Activated CD8-positive, alpha-beta memory T cell treated with anti-CD3 and anti-CD28 coated beads, Interleukin-2, amount 50 U/mL, for 4 hours (primary cell): ENCODE measurements around the gene RHOA.

Experiments
- DNase-seq: peaks from one replicate; pipeline ENCODE4 v3.0.0-alpha.2; 2020

RHOA gene

DNA sequence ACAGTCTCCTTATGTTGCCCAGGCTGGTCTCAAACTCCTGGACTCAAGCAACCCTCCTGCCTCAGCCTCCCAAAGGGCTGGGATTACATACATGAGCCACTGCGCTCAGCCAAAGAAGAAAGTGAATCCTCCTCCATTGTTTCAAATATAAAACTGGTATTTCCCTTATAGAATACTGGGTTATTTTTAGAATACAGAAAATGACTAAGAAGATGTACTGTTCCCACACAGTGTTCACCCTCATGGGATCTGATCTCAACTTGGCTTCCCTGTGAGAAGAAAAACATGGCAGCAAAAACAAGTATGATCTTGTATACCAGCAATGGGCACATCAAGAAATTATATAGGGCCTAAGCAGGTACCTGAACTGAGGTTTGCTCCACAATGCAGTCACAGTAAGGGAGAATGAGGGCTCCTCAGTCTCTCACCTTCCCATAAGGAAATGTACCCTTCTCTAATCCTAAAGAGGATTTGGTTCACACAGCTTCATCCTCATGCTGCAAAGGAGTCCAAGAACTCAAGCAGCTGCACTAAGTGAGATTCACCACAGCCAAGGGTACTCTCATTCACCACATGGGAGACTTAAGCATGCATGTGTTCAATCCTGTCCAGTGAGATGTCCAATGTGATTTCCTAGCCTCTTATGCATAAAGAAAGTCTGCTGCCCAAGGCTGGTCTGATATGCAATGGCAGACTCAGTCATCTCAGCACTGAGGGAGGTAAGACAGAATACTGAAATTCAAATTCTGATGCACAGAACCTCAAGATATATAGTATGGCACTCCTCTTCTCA, 97.7 kb downstream of the RHOA start:
- no peak for DNase-seq

DNA sequence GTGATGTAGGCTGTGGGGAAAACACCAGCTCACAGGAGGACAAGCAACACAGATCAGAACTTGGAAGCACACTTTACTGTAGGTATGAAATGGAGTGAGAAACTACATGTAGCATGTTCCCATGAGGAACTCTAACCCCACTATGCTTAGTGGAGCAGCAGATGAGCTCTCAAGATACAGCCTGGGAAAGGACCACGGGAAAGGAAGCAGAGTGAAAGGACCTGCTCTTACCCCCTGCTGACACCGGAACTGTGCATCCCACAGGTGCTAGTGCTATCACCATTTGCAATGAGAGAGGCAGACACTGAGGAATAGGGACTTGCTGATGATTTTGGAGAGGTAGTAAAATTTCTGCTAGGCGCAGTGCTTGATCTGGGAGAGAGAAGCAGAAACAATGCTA, 100.5 kb downstream of the RHOA start:
- DNase-seq = no peak

- no peak for DNase-seq
Observed at GRCh38 chr3:49310677-49311076, 101.1 kb downstream of the RHOA start.
